GM19455 (cell line): Measurements from ENCODE around the gene PNMA6E.
"Not testable (repeated sequence)": the region's sequence is repeated elsewhere in the genome, so short reads cannot be mapped to it uniquely, and the experiment has no call there.

Source experiments
- ATAC-seq: cut with Tn5 transposase; IDR thresholded peaks from one replicate; pipeline ENCODE4 v1.9.1; 2021; ENCODE audit not compliant: unreplicated experiment

PNMA6E gene

DNA sequence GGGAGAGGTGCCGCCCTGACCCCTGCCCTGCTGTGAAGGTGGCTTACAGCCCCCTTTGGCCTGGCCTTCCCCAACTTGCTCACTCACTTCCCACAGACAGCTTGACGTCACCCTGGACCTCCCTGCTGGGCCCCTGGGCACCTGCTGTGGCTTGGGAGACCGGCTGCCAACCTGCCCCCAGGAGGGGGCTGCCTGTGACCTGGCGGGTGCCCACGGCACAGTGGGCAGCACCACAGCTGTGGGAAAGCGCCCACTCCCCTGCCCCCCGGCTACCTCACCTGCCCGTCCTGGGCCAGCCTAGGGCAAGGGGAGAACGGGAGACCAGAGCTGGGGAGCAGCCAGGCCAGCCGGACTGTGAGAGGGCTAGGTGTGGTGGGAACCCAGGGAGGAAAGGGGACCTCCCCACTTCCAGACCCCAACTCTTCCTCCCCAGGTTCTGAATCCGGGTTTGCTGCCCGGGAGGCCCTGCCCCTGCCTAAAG lies 7.8 kb upstream of the PNMA6E start:
- ATAC-seq = no peak

DNA sequence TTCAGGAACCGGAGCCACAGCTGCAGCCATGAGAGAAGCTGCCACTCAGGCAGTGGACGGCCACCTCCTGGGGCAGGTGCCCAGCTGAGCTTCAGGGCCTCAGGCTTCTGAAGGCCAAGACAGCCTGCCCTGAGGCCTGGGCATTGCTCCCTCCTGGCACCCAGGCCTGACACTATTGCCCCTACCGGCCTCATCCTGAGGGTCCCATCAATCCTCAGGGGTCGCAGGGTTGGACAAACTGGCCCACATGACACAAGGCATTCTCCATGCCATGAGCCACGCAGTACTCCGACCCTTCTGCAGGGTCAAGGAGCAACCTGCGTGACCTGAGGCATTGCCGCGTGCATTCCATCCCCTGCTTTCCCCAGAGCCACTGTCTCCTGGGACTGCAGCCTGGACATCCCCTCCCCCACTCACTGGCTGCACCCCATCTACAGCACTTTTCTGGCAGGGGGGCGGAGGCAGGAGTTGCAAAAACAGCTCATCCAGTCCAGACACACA lies 7.1 kb upstream of the PNMA6E start:
- ATAC-seq = no peak

DNA sequence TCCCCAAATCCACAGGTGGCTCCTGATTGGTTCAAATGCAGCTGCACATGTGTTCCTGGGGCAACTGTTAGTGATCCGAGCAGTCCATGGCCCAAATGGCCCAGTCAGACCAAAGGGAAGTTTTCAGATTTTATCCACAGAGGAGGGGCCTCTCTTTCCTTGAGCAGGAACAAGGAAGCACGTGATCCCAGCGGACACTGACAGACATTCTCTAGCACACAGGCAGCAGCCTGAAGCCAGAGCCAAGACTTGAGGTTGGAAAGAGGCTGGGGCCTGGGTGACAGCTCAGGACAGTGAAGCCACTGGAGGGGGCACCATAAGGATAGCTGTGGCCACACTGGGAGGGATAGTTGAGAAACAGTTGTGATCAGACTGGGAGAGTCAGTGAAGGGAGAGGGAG lies 6.6 kb upstream of the PNMA6E start:
- ATAC-seq = no peak

DNA sequence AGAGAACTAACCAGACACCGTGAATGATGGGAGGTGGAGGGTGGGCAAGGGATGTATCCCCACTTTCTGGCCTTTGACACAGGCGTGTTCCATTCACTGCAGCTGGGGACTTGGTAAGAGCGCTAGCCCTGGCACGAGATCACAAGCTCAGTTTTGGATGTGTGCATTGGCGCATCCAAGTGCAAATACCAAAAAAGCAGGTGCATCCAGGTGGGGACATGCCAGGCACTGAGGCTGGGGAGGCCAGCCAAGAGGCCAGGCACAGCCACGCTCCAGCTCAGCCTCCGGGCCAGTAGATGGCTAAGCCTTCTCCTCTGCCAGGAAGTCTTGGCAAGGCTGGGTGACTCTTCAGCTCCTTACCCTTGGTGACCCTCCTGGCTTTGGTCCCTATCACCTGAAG lies 5.8 kb upstream of the PNMA6E start:
- ATAC-seq = no peak

DNA sequence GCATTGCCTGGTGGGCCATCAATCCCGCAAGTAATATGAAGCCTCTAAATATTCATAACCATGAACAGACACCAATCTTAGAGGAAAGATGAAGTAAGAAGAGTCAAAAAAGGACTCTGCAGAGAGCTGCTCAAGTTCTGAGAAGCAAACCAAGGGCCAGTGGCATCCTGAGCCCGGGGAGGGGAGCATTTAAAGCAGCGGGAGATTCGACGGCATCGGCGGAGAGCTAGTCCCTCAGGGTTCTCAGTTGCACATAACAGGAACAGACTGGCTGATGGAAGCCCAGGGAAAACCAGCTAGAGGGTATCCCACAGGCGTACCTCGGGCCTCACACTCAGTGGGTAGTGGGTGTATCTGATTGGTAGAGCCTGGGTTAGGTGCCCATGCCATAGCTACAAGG lies 4.9 kb upstream of the PNMA6E start:
- no peak for ATAC-seq

DNA sequence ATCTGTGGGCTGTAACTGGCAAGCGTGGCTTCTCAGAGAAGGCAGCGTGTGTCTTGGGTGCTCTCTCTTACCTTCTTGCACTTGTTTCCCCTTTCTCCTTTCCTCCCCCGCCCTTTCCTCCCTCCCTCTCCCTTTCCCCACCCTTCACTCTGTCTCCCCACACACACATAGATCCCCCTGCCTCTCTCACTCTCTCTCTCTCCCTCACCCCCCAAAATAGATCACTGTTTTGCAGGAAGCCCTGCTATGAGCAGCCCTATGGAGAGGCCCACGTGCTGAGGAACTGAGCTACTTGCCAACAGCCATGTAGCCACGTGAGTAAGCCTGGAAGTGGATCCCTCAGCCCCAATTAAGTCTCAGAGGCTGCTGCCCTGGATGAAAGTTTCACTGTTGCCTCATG lies 4.3 kb upstream of the PNMA6E start:
- no peak for ATAC-seq

DNA sequence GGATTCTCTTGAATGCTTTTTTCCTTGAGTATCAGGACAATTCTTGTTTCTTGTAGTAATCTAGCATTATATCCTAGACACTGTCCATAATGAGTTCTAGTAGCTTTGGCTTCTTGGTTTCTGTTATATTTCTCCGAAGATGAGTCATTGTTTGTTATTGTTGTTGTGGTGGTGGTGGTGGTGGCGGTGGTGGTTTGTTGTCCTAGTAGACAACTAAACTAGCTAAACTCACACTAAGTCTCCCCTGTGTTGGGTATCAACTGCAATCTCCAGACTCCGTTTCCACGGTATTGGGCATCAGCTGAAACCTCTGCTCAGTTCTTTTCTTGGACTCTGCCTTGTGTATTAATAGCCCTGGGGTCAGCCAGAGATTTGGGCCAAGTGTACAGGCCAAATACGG lies 3.2 kb upstream of the PNMA6E start:
- not testable (repeated sequence) for ATAC-seq

DNA sequence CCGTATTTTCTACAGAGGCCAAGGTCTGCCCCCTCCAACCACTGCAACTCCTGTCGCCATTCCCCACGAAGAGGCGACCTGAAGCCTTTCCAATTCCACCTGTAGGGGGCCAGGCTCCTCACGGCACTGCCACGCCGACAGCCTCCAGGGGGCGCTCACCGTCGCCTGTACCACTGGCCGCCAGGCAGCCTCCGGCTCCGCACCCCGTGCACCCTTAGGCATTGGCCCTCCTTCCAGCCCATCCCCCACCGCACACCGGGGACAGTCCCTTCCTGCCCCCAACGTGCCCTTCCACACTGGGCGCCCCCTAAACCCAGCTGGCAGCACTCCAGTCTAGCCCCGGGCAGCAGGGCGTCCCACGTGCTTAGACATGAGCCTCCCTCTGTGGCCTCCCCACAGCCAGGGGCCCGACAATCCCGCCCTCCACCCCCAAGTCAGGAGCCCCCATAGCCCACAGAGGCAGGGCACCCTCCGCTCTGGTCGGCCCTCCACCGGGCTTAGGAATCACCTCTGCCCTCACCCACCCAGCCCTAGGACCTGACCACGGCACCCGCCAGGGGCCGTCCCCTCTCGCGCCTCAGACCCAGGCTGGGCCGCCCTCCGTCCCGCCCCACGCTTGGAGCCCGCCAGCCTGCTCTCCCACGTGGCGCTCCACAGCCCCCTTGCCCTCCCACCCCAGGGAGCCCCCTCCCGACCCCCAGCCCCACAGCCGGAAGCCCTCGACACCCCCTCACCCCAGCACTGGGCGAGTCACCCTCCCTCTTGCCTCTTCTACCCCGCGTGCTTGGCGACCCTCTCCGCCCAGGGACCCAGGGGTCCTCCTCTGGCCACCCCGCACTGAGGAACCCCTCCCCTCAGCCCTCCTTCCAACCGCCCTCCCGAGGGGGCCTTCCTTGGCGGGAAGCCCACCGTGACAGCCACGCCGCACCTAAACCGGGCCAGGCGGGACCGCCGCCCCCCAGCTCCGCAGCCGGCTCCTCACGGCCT lies 711 bp downstream of the PNMA6E start:
- no peak for ATAC-seq

DNA sequence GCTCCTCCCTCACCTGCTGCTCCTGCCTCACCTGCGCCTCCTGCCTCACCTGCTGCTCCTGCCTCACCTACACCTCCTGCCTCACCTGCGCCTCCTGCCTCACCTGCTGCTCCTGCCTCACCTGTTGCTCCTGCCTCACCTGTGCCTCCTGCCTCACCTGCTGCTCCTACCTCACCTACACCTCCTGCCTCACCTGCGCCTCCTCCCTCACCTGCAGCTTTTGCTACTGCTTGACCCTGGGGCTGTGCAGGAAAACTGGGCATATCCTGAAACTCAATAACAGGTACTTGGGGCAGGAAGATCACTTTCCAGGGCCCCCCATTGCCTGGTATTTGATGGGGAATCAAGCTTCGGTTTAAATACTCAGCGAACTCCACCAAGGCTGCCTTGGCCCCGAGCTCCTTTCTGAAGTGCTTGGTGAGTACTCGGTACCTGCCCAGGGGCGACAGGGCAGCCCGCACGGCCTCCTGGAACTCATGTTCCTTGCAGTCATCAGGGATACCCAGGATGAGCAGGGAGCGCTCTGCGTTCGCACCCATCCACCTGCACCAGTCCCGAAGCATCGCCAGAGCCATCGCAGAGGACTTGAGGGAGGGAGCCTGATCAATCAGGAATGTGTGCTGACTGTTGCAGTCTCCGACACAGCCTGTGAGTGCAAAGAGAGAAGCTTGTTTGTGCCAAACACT lies 2.7 kb downstream of the PNMA6E start:
- ATAC-seq = no peak

DNA sequence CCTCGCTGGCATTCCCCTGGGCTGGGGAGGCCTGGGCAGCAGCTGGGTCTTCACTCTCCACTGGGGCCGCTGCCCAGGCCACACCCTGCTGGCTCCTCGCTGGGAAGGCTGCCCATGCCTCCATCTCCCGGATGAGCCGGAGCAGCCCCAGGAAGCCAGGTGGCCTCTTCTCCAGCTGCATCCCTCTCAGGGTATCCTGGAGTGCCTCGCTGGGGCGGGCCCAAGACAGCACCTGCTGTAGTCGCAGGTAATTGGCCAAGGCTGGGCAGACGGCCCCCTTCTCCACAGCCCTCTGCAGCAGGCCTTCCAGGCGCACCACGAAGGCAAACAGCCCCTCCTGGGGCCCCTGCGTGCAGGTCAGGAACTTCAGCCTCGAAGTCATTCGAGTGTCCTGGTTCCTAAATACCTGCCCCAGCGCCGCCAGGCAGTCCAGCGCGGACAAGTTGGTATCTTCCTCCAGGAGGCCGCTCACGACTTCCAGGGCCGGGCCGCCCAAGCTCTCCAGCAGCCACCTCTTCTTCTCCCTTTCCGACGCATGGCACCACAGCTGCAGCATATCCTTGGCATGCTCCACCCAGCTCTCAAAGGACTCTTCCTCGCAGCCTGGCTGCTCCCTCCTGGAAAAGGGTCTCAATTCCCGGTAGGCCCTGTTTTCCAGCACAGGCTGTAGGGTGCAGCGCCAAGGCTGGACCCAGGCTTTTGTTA lies 3.7 kb downstream of the PNMA6E start:
- no peak for ATAC-seq

DNA sequence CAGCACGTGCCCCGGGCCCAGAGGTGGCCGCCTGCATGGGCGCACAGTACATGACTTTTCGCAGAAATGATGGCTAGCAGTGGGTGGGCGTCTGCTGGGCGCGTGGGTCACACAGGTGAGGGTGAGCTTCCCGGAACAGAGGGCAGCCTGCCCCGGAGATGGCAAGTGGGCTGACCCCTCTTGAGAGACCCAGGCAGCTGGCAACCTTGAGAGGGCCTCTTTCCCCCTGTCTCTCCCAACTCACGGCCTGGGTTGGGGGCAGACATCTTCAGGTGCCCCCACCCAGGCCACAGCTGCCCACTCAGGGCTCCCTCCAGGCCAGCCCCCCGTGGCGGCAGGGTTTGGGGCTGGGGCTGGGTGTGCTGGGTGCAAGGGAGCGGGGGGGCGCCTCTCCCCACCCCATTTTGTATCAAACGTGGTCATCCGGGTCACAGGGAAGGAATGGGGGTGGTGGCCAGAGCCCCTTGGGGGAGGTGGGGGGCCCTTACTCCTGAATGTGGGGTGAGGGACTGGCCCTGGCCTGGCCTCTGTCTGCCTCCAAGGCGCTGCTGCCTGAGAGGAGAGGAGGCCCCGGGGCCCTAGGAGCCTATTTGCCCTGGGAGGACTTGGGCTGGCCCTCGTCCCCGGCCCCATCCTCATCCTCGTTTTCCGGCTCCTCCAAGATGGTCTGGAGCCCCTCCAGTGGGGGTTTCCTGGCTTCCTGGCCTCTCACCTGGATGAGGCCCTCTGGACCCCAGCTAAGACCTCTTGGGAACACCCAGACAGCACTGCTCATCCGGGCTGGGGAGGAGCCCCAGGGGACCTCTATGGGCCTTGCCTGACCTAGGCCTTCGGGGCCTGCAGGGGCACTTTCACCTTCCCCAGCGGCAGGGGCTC lies 4.6 kb downstream of the PNMA6E start:
- no peak for ATAC-seq

DNA sequence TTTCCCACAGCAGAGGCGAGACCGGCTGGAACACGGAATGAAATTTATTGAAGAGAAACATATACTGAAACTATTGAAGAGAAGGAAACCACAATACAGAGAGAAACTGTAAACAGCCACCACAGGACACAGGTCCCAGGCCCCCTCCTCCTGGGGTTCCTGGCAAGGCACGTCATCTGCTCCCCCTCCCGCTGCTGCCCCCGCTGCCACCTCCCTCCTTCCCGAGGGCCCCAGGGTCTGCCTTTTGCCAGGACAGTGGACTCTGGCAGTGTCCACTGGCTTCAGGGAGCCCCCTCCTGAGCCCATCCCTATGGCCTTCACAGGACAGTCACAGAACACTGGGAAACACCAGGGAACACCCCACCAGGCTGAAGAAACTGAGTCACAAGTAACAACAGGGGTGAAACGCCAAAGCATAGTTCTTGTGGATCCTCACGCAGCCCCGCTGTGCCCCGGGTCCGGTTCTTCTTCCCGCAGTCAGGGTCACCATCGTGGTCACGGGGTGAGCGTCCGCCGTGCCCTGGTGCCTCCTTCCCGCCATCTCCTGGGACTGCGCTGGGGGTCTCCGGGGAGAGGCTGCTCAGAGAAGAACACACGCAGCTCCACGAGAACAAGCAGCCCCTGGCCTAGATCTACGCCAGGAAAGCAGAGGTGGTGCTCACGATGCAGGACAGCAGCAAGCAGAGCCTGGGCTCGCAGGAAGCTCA lies 5.4 kb downstream of the PNMA6E start:
- no peak for ATAC-seq

DNA sequence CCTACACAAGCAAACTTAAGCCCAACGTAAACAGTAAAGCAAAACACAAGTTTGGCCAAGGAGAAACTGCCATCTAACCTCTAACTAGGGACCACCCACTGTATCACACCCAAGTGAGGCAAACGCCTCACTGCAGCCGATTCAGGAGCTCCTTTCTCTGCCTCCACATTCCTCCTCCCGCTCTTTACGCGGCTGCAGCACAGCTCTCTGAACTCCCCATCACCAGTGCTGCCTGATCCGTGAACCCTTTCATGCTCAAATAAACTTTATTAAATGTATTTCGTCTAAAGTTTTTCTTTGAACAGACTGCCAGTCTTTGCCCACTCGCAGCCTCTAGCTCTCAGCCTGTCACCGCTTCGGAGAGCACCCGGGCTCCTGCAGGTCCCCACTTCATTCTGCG lies 6.5 kb downstream of the PNMA6E start:
- no peak for ATAC-seq

DNA sequence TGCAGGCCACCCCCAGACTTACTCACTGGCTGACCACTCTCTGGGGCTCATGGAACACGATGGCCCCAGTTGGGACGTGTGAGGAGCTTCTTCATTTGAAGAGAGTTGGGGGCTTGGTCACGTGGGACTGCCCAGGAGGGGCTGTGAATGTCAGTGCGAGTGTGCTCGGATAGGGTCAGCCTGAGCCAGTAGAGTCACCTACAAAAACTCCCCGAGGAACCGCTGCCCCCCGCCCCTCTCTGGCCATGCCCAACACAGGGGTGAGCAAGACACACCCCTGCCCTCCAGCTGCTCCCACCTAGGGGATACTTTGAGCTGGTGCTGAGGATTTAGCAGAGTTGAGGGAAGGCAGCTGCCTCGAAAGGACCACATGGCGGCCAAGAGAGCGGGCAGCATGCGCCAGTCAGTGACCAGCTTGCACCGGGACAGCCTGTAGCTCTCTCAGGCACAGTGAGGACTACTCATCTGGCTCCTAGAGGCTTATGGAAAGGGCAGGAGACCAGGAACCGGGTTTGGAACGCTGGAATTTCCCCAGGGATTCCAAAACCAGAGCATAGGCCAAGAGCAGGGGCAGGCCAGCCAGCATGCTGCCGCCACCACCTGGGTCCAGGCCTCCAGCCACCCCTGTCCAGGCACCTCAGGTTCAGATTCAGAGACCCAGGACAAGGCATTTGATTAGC lies 8.4 kb downstream of the PNMA6E start:
- no peak for ATAC-seq

DNA sequence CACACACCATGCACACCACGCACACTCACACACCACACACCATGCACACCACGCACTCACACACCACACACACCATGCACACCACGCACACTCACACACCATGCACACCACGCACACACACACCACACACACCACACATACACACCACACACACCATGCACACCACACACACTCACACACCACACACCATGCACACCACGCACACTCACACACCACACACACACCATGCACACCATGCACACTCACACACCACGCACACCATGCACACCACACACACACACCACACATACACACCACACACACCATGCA lies 11.7 kb downstream of the PNMA6E start:
- ATAC-seq = not testable (repeated sequence)

DNA sequence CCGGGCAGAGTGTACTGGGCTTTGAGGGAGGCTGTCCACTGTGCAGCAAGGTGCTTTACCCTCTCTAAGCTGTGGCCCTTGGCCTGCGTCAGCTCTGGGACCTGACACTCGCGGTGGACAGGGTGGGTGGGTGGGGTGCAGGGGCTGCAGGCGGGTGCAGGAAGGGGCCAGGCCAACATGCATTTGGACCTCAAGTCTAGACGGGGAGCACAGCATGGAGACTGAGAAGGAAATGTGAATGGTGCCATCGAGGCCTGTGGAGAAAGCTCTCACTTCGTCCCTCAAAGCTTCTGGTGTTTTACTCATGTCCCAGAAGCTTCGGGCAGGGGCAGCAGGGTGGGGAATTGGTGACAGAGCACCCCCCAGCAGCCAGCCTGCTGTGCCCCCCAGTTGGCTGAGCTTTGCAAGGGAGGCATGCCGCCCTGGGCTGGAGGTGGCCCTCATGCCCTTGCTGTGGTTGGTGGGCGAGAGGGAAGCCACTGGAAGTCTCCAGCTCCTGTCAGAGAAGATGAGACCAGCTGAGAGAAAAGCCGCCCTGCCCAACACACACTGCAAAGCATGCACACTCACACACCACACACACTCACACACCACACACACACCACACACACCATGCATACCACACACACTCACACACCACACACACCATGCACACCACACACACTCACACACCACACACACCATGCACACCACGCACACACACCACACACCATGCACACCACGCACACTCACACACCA lies 12.3 kb downstream of the PNMA6E start:
- no peak for ATAC-seq

DNA sequence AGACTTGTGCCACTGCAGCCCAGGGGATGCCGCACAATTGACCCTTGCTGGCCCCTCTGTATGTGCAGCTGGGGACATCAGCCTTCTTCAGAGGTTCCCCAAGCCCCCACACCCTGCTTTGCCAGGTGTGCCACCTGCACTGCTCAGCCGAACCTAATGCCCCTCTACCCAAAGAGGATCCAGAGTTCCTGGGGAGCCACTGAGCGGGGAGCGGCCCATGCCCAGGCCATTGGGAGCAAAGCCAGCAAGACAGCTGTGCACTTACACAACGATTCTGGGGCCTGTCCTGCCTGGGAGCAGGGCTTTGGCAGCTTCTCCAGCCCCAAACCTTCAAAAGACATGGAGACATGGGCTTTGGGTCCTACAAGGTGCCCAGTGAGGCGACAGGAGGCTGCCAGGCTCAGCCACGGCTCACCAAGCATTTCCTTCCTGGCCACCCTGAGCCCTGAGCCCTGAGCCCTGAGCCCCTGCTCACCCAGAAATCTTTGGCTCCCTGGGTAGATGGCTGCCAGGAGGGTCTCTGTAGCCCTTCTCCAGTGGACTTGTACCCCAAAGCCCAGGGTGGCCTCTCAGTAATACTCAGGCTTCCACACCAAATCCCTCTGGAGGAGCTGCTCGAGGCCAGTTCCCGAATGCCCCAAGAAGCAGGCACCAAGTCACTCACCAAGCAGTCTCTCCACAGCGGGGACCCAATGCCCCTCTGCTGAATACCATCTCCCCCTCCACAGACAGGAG lies 13.0 kb downstream of the PNMA6E start:
- ATAC-seq = no peak

DNA sequence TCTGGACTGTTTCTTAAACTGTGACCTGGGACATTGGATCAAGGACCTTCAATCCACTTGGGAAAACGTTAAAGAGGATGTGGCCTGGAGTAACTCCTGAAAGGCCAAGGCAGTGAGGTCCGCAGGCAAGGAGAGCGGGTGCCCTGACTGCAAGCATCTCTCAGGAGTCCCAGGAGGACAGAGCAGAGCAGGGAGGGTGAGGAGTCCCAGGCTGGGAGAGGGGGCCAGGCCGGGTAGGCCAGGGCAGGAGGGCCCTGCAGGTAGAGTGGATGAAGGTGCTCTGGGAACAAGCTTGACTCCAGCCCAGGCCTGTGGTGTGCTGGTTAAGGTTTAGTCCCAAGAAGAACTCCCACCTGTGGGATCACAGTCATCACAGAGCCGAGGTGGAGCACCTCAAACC lies 13.8 kb downstream of the PNMA6E start:
- no peak for ATAC-seq
